K562 (cell line): ENCODE measurements around the gene PLEKHO2. TPM values are rescaled to one million over a fixed set of nuclear protein-coding genes. Genes with fewer than 3 reads are reported as not detected.
A peak's percentile ranks its signal among the peaks of the same experiment; 100 is the strongest.

Source experiments
- ASH1L ChIP-seq: fragments of 450-650 bp; IDR thresholded peaks from 2 replicates; pipeline ENCODE4 v1.6.1; 2018; ENCODE audit warnings: borderline replicate concordance, mild to moderate bottlenecking, low read depth; ENCODE audit not compliant: partially characterized antibody
- BDP1 ChIP-seq: IDR thresholded peaks from 3 replicates; pipeline ENCODE4 v1.6.1; 2011; ENCODE audit not compliant: insufficient read length, insufficient read depth
- BRD4 ChIP-seq: fragments of 200-600 bp; sonication (generic); IDR thresholded peaks from 2 replicates; pipeline ENCODE4 v1.6.1; 2017; ENCODE audit warnings: inconsistent platforms
- CXXC5 ChIP-seq: fragments of 250-450 bp; sonication (Bioruptor Pico); IDR thresholded peaks from 2 replicates; pipeline ENCODE4 v1.8.0; 2022; ENCODE audit warnings: inconsistent platforms, mild to moderate bottlenecking, moderate library complexity
- HMGXB4 ChIP-seq: sonication (generic); formaldehyde crosslinking; IDR thresholded peaks from 2 replicates; pipeline ENCODE4 v1.8.1; 2023; ENCODE audit warnings: mild to moderate bottlenecking, missing genetic modification reagents
- HNRNPLL ChIP-seq: fragments of 200-400 bp; formaldehyde crosslinking; IDR thresholded peaks from 2 replicates; pipeline ENCODE4 v1.6.1; 2017; ENCODE audit warnings: low read length, low read depth, mild to moderate bottlenecking; ENCODE audit not compliant: poor library complexity, severe bottlenecking
- MBD2 ChIP-seq: sonication (generic); IDR thresholded peaks from 2 replicates; pipeline ENCODE4 v1.6.1; 2016; ENCODE audit warnings: low read depth, borderline replicate concordance
- NR4A1 ChIP-seq, 2 experiments: fragments of 250-450 bp in 1 of 2; fragments of 450-650 bp in 1 of 2; sonication (Bioruptor Pico) in 1 of 2; IDR thresholded peaks; 2 replicates each; pipeline versions ENCODE4 v1.4.0 to v1.6.1; 2016 to 2020; ENCODE audit warnings: mild to moderate bottlenecking in 2 of 2, missing compliant biosample characterization in 1 of 2, missing genetic modification characterization in 1 of 2, moderate library complexity in 1 of 2
- NRF1 ChIP-seq, 2 experiments: fragments of 450-650 bp; IDR thresholded peaks in 1 of 2; conservative IDR thresholded peaks in 1 of 2; 2 replicates each; pipeline ENCODE4 v1.6.1; 2014; ENCODE audit warnings: mild to moderate bottlenecking in 2 of 2
- SMC3 ChIP-seq: conservative IDR thresholded peaks from 2 replicates; pipeline ENCODE4 v1.6.1; 2011; ENCODE audit warnings: low read depth, low read length, improper control_type of control experiment; ENCODE audit not compliant: insufficient read depth
- TCF3 ChIP-seq: sonication (generic); formaldehyde crosslinking; IDR thresholded peaks from 2 replicates; pipeline ENCODE4 v1.4.0; 2020; ENCODE audit warnings: mild to moderate bottlenecking, missing genetic modification reagents
- TCF7L2 ChIP-seq: fragments of 150-350 bp; IDR thresholded peaks from 2 replicates; pipeline ENCODE4 v1.6.1; 2016; ENCODE audit warnings: low read depth, mild to moderate bottlenecking, low read length, moderate library complexity
- ZBTB2 ChIP-seq: fragments of 450-650 bp; IDR thresholded peaks from 2 replicates; pipeline ENCODE4 v1.6.1; 2016; ENCODE audit warnings: antibody characterized with exemption
- ZNF133 ChIP-seq: fragments of 250-450 bp; sonication (Bioruptor Pico); IDR thresholded peaks from 2 replicates; pipeline ENCODE4 v1.4.0; 2020; ENCODE audit warnings: mild to moderate bottlenecking
- polyA plus RNA-seq, 8 experiments: library from polyadenylated mRNA; depleted of rRNA in 4 of 8; stranded (reverse) in 5 of 8; unstranded in 3 of 8; fragments of >200 nt; fragmentation: Nextera tagmentation in 2 of 8; fragmentation: Illumina TruSeq in 1 of 8; extraction: Ambion mirVana in 2 of 8; extraction: Trizol in 1 of 8; gene quantifications; 2 replicates each; pipeline versions ENCODE4 v1.2.1 to v1.2.3, GENCODE V29; 2011 to 2014; ENCODE audit warnings: inconsistent platforms in 1 of 8, missing spikeins in 1 of 8
- total RNA-seq, 7 experiments: library from RNA; depleted of rRNA in 6 of 7; stranded (reverse); fragments of >200 nt in 6 of 7; fragmentation: Illumina TruSeq in 2 of 7; extraction: Trizol in 2 of 7; gene quantifications; 2 replicates each; pipeline versions ENCODE4 v1.2.1 to v1.2.3, GENCODE V29; 2011 to 2021; ENCODE audit warnings: low replicate concordance in 1 of 7
- TF ChIP-seq, protein P1 (sequence below): fragments of 450-650 bp; IDR thresholded peaks from 2 replicates; pipeline ENCODE4 v1.6.1; 2018; ENCODE audit not compliant: partially characterized antibody
- TF ChIP-seq, protein P2 (sequence below): fragments of 450-650 bp; formaldehyde crosslinking; IDR thresholded peaks from 2 replicates; pipeline ENCODE4 v1.4.0; 2020; ENCODE audit warnings: mild to moderate bottlenecking, moderate library complexity

The PLEKHO2 gene
- total and polyA plus RNA-seq, 9 of the 15 experiments (the other 6 are each of a cell fraction or from before 2014, with no cell fraction given): 0.24 to 8.8 (median 5.5) TPM

- TF ChIP-seq TCF7L2 (no peak), NR4A1 (CRISPR knock-in tag; IDR thresholded peaks at IDR 0.05) (no peak), NR4A1 (tag; IDR thresholded peaks at IDR 0.05) (no peak), CXXC5 (CRISPR knock-in tag) (peak; percentile 7), HMGXB4 (CRISPR knock-in tag) (no peak), TCF3 (CRISPR knock-in tag) (no peak), BRD4 (no peak), NRF1 (conservative IDR thresholded peaks at IDR 0.05 in 1 of 2, IDR thresholded peaks at IDR 0.05 in 1 of 2) (peak; percentile 55 to 56), ASH1L (no peak), MBD2 (0 out of 2 replicates have a peak, but pooled peaks have one; percentile 53), BDP1 (no peak), ZBTB2 (no peak), HNRNPLL (no peak), ZNF133 (CRISPR knock-in tag) (no peak), SMC3 (no peak)
- TF ChIP-seq, protein P1, sequence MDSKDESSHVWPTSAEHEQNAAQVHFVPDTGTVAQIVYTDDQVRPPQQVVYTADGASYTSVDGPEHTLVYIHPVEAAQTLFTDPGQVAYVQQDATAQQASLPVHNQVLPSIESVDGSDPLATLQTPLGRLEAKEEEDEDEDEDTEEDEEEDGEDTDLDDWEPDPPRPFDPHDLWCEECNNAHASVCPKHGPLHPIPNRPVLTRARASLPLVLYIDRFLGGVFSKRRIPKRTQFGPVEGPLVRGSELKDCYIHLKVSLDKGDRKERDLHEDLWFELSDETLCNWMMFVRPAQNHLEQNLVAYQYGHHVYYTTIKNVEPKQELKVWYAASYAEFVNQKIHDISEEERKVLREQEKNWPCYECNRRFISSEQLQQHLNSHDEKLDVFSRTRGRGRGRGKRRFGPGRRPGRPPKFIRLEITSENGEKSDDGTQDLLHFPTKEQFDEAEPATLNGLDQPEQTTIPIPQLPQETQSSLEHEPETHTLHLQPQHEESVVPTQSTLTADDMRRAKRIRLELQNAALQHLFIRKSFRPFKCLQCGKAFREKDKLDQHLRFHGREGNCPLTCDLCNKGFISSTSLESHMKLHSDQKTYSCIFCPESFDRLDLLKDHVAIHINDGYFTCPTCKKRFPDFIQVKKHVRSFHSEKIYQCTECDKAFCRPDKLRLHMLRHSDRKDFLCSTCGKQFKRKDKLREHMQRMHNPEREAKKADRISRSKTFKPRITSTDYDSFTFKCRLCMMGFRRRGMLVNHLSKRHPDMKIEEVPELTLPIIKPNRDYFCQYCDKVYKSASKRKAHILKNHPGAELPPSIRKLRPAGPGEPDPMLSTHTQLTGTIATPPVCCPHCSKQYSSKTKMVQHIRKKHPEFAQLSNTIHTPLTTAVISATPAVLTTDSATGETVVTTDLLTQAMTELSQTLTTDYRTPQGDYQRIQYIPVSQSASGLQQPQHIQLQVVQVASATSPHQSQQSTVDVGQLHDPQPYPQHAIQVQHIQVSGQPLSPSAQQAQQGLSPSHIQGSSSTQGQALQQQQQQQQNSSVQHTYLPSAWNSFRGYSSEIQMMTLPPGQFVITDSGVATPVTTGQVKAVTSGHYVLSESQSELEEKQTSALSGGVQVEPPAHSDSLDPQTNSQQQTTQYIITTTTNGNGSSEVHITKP: peak; percentile 58
- TF ChIP-seq, protein P2, sequence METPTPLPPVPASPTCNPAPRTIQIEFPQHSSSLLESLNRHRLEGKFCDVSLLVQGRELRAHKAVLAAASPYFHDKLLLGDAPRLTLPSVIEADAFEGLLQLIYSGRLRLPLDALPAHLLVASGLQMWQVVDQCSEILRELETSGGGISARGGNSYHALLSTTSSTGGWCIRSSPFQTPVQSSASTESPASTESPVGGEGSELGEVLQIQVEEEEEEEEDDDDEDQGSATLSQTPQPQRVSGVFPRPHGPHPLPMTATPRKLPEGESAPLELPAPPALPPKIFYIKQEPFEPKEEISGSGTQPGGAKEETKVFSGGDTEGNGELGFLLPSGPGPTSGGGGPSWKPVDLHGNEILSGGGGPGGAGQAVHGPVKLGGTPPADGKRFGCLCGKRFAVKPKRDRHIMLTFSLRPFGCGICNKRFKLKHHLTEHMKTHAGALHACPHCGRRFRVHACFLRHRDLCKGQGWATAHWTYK (CRISPR knock-in tag): 0 out of 2 replicates have a peak, but pooled peaks have one; percentile 54
These were observed at the start of gene PLEKHO2 (continued) for GRCh38 chr15:64841344-64842095.
